GM21515 (cell line): ENCODE results near the gene CENPE.
A peak's percentile ranks its signal among the peaks of the same experiment; 100 is the strongest.

Source experiments
- ATAC-seq: cut with Tn5 transposase; IDR thresholded peaks from one replicate; pipeline ENCODE4 v1.9.1; 2021; ENCODE audit not compliant: unreplicated experiment

The CENPE gene

DNA sequence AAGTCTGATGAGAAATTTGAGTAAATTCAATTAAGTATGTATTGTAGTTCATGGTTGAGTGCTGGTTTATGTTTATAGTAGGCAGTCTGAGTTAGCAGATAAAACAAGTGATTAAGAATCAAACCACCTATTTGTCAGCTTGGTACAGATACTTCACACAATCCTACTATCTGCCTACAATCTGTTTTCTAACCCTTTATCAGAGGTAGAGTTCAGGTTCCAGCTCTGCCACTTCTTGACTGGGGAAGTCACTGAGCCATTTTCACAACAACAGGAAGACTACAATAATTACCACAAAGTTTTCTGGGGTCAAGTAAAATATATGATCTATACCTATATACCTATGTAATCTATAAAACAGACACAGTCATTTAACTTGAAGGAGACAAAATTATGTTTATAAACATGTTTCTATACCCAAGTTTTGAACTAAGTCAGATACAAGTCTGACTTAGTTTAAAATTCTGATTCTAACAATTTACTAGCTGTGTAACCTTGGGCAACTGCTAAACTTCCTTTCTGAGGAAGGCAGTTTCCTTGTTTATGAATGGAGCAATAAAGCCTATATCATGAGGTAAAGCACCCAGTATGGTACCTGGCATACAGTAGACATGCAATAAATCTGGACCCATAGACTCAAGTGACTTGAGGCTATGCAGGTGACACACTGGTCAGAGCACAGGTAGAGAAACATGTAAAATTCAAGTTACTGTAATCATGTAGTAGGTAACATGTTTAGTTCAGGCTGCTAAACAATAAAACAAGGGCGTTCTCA is 61.3 kb downstream of the CENPE start:
- ATAC-seq: no peak

DNA sequence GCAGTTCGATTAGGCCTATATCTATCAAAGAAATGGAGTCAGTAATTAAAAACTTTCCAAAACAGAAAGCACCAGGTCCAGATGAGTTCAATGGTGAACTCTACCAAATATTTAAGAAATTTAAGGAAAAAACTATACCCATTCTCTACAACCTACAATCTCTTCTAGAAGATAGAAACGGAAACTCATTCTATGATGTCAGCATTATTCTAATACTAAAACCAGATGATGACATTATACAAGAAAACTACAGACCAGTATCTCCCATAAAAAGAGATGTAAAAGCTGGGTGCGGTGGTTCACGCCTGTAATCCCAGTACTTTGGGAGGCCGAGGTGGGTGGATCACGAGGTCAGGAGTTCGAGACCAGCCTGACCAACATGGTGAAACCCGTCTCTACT is 69.0 kb downstream of the CENPE start:
- no peak for ATAC-seq

DNA sequence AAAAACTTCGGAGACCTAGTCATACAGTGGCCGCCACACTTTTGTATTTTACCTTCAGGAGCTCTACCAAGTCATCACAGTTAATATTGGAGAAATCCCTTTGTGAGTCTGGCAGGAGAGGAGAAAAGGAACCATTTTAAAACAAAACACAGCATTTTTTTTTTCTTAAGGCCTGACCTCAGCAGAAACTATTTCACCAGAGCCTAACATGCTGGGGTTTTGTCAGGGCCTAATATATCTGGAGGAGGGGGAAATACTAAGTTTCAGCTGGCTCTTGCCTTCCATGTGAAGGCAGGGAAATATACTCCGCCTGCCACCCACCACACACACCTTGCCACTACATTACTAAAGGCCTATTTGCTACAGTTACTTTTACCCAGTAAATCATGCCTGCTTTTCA is 72.0 kb downstream of the CENPE start:
- ATAC-seq: no peak

DNA sequence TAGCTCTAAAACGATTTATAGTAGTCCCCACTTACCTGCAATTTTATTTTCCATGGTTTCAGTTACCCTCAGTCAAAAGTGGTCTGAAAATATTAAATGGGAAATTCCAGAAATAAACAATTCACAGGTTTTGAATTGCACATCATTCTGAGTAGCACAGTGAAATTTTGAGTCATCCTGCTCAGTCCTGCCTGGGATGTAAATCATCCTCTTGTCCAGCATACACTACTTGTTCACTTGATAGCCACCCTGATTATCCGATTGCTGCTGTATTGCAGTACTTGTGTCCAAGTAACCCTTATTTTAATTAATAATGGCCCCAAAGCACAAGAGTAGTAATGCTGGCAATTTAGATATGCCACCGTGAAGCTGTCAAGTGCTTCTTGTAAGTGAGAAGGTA is 75.0 kb downstream of the CENPE start:
- ATAC-seq: no peak

DNA sequence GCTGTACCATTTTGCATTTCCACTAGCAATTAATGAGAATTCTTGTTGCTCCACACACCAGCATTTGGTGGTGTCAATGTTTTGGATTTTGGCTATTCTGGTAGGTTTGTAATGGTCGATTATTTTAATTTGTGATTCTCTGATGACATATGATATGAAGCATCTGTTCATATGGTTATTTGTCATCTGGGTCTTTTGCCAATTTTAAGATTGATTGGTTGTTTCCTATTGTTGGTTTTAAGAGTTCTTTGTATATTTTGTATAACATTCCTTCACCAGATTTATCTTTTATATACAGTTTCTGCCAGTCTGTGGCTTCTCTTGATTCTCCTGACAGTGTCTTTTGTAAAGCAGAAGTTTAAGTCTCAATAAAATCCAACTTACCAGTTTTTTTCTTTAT is 80.0 kb downstream of the CENPE start:
- ATAC-seq: no peak

DNA sequence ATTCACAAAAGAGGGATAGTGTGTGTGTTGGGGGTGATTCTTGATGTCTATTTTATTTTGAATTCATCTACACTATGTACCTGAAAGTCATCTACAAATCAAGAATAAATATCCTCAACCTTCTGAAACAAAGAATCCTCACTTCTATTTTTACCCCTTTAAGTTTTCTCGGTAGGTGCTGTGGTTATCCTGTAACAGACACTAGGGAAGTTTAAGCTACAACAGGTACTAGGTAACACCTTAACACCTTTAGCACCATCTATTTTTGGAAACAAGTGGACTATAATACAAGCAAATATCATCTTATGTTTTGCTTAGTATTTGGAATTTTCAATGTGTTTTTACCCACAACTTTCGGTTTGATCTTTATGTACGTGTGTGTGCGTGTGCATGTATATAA is 86.5 kb downstream of the CENPE start:
- no peak for ATAC-seq

GRCh38 chr4:103108542-103108941 is 89.6 kb downstream of the CENPE start:
- ATAC-seq: no peak

GRCh38 chr4:103105558-103106356 is 92.4 kb downstream of the CENPE start:
- no peak for ATAC-seq

DNA sequence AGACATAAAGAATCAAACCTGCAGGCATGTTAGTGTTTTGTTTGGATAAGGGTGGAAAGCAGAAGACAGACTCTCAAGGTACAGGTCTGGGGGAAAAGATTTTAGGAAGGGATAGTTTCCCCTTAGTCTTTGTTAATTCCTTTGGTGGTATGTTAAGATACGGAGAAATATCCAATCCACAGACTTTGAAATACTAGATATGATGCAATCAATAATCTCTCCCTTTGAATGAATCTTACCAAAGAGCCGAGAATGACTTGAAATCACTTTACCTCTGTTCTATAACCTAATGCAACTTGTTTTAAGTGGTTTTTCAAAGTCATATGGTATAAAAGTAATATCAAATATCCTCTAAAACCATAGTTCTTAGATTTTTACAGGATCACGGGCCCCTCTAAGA is 93.3 kb downstream of the CENPE start:
- no peak for ATAC-seq

- no peak for ATAC-seq
These were observed 97.5 kb downstream of the CENPE start for GRCh38 chr4:103100691-103101090.

- ATAC-seq: peak; percentile 97
These were observed 98.3 kb downstream of the CENPE start, which contains the start of gene BDH2 for GRCh38 chr4:103099691-103100392. Gene BDH2 (minus strand): TSS chr4:103099834. CDS start chr4:103096254, 3,580 bp downstream.

- no peak for ATAC-seq
These were observed 99.2 kb downstream of the CENPE start for GRCh38 chr4:103098756-103099440.

- no peak for ATAC-seq
These were observed 99.8 kb downstream of the CENPE start for GRCh38 chr4:103098341-103098740.

DNA sequence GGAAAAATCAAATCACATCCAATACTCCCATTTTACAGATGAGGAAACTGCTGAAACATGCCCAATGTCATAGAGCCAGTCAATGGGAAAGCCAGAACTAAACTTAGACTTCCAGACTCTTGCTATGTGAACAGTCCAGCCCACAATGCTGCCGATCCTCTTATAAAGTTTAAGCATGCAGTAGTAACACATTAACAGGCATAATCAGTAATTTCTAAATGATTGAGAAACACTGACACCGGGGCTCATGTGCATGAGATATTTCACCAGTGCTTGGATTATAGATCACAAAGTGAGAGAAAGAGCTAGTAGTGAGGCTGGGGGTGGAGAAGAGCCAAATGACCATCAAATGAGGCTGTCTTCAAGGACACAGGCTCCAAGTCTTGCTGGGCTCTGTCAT is 101.0 kb downstream of the CENPE start:
- no peak for ATAC-seq

DNA sequence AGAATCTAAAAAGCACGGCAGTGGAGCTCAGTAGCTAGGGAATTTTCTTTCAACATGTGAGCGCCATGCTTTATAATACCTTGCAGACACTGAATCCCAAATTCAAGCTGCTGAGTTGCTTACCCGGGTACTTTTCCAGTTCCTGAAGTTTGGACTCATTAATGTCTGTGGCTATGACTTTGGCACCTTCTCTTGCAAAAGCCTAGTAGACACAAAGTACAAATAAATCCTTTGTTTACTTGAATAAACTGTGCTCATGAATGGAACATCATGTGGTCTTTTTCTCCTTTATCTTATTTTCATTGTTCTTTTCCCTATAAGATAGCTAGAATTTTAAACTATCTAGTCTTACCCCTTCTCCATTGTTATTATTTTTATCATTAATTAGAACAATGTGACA is 103.1 kb downstream of the CENPE start:
- ATAC-seq: no peak

DNA sequence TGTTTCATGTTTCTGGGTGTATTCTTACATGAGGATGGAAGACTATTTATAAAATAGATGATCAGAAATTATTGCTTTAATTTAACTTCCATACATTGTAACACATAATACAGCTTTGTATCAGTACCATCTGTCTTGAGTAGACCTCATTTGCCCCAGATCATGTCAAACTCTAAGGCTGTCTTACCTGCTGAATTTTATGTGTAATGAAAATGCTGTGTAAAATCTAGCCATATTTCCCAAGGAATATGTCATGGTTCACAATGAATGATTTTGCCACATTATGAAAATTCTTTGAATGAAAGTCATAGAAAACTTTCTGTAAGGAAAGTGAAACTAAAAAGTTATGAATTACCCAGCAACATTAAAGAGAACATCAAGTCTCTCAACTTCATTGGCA is 105.9 kb downstream of the CENPE start:
- no peak for ATAC-seq

DNA sequence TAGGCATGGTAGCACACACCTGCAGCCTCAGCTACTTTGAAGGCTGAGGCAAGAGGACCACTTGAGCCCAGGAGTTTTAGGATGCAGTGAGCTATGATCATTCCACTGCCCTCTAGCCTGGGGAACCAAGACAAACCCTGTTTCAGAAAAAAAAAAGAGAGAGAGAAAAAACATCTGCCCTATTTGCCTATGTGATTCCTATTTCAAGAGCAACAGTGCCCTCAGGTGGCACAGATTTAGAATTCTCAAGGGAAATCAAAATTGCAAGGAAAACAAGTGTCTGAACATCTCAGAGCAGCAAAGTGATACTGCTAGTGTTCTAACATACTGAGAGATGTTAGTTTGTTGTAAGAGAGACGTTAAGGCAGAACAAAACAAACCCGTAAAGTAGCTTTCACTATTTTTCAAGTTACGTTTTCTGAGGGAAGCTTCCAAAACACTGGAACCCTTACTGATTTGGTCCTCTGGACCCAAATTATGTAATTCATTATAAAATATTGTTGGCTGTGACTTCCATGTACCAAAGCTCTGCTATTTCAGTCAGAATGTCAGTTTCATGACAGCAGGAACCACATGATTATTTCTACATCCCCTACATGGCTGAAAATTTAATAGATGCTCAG is 106.4 kb downstream of the CENPE start:
- peak; percentile 64 for ATAC-seq

DNA sequence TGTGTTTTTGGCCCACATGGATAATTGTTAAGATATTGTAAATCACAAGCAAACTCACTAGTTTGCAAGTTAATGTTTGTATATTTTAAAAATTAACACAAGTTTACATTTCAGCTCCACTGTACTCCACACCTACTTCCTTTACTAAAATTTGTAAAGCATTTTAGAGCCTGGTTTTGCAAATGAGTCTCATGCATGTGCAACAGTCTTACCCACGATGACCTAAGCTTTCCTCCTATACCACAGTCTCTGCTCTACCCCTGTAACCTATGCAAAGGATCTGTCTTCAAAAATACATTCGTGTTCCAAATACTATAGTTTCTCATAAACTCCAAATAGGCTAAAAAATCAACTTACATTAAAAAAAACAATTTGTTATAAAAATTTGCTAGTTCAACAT is 108.7 kb downstream of the CENPE start:
- no peak for ATAC-seq

DNA sequence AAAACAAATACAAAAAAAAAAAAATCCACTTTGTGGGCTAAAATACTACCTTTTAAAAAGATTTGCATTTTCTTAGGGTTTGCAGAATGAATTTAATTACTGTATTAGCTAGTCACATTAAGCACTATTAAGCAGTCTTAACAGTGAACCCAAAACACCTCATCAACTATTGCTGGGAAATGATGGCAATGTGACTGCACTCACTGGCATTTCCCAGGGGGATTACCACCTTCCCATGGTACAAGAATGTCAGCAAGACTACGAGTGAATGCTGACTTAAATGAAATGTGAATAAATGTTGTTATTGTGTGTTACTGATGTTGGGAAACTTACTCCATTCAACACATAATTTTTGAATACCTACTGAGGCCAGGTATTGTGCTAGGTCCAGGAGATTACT is 111.6 kb downstream of the CENPE start:
- no peak for ATAC-seq

DNA sequence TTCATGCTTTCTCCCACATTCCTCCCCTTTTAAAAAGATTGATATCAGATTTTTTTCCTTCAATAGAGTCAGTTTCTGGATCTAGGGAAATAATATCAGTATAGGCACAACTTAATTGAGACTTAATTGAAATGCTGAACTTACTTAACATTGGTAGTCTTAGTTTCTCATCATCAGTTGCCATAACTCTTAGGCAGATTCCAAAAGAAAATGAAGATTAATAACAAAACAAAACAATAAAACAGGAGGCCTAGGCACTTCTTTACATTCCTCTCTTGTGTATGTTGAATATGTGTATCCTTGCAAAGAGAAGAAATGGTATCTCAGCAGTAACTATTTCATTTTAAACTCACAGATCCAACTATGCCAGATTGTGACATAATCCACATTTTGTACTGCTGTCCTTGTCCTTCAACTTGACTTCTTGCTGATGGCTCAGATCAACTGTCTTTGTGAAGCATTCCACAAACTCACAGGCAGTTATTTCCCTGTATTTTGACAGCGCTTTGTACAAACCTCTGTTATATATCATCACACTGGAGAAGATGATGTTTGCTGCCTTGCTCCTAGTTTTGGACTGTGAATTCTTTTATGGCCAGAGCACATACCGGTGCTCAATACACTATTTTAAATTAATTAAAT is 112.5 kb downstream of the CENPE start:
- ATAC-seq: no peak
